ENCODE data around the gene HLTF. TPM values are rescaled to one million over a fixed set of nuclear protein-coding genes. Genes with fewer than 3 reads are reported as not detected.

HLTF gene, protein sequence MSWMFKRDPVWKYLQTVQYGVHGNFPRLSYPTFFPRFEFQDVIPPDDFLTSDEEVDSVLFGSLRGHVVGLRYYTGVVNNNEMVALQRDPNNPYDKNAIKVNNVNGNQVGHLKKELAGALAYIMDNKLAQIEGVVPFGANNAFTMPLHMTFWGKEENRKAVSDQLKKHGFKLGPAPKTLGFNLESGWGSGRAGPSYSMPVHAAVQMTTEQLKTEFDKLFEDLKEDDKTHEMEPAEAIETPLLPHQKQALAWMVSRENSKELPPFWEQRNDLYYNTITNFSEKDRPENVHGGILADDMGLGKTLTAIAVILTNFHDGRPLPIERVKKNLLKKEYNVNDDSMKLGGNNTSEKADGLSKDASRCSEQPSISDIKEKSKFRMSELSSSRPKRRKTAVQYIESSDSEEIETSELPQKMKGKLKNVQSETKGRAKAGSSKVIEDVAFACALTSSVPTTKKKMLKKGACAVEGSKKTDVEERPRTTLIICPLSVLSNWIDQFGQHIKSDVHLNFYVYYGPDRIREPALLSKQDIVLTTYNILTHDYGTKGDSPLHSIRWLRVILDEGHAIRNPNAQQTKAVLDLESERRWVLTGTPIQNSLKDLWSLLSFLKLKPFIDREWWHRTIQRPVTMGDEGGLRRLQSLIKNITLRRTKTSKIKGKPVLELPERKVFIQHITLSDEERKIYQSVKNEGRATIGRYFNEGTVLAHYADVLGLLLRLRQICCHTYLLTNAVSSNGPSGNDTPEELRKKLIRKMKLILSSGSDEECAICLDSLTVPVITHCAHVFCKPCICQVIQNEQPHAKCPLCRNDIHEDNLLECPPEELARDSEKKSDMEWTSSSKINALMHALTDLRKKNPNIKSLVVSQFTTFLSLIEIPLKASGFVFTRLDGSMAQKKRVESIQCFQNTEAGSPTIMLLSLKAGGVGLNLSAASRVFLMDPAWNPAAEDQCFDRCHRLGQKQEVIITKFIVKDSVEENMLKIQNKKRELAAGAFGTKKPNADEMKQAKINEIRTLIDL
- total RNA-seq, result 57.1 and 91.9 TPM in 2 replicates

DNA sequence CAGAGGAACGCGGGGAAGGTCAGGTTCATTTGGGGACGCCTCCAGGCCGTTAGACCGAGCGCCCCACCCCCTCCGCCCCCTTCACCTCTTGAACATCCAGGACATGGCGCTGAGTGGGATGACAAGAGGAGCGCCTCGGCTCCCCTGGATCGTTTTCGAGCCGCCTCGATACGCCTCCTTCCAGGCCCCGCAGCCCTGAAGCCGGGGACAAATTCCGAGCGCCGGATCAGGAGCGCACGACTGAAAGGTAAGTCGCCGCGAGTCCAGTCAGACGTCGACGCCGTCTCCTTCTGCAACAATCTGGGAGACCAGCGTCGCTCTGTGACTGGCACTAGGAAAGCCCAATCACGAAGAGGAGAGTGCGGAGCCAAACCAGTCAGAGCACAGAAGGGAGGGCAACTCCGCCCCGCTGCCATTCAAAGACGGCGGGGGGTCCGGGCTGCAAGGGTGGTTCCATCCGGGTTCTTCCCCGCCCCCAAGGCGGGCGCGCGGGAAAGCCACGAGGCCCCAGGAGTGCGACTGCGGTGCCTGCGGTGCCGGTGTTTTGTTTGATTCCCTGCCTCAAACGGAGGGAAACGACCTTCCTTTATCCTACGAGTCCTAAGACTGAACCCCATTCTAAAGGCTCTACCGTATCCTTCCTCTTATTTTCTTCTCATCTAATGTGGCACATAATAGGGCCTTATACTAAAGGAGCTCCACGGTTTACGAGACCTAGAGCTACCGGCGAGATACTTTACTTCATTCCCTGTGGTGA, at the start of gene HLTF:
HLTF (minus strand) TSS at position 302 of the 757 bp plus-strand sequence; CDS start at position 105, 197 bp downstream.

GRCh38 chr3:149129326-149130205, 43.2 kb upstream of the HLTF start, which contains the start of gene HPS3:
Gene HPS3 (plus strand): TSS chr3:149129638. CDS start chr3:149129724, 86 bp downstream.

DNA sequence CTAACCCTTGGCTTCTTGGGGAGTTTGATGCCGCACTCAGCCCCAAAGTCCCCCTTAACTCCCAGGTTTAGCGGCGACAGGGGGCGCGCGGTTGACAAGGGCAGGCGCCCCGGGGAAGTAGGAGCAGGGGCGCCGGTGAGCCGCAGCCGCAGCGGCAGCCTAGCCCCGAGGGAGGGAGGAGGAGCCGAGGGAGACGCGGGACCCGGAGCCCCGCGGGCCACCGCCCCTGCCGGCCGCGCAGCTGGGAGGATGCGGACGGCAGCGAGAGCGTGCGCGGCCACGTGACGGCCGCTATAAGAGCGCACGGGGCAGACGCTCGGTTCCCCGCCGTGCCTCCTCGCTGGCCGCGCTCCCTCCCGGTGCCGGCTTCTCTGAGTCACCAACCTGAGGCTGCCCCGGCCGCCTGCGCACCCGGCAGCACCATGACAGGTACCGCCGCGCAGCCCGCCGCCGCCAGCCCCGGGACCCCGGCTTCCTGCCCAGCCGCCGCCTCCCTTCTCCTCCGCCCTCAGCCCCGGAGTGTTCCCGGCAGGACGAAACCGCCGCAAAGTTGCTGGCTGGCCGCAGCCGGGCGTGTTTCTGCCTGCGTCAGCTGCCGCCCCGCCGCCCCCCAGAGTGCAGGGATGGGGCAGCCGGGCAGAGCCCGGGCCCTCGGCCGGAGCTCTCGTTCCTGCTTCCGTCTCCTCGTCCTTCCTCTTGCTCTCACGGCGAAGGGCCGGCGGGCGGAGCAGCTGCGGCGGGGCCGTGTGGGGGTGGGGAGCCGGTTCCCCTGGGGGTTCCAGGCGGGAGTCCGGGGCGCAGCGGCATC, 94.9 kb downstream of the HLTF start, which contains the start of gene GYG1:
GYG1 (plus strand) TSS at position 322 of the 808 bp plus-strand sequence; CDS start at position 423, 101 bp downstream.

Other genes starting within 250 kb of the HLTF start
- gene CPA3, start 221.2 kb downstream of the HLTF start, total RNA-seq, result not detected in 2 replicates
- gene GYG1, start 95.0 kb downstream of the HLTF start, total RNA-seq, result 42.6 and 58.3 TPM in 2 replicates
- 32.6 and 76.1 TPM in 2 replicates for gene HPS3, start 43.1 kb upstream of the HLTF start, total RNA-seq
- gene CP, start 135.3 kb upstream of the HLTF start, total RNA-seq, result 0.19 and 5.1 TPM in 2 replicates
- 0.56 and 0.77 TPM in 2 replicates for gene TM4SF18, start 247.1 kb upstream of the HLTF start, total RNA-seq

All from regular cardiac myocyte (primary cell).